ENCODE results near the gene CLDN1. TPM values are rescaled to one million over a fixed set of nuclear protein-coding genes. Genes with fewer than 3 reads are reported as not detected.

The CLDN1 gene
- total and polyA plus RNA-seq, 2 experiments from 2014 or later = 46.9 to 106 TPM

- H3K4me1 ChIP-seq (ENCODE audit: insufficient read depth) = peaks cover 29% of the 10 kb centered on the region
- TF ChIP-seq EZH2phosphoT487 (IDR thresholded peaks at IDR 0.05; ENCODE audit: low read depth, severe bottlenecking, unreplicated experiment) (no peak), EZH2 (IDR thresholded peaks at IDR 0.05; ENCODE audit: borderline replicate concordance) (no peak), CTCF (IDR thresholded peaks at IDR 0.05; ENCODE audit: poor library complexity) (no peak)
- H2AFZ ChIP-seq = no peak overlapping the region
- H3K27ac ChIP-seq = peak overlapping the region; percentile 96
- no peaks in the 10 kb centered on the region for H4K20me1 ChIP-seq (ENCODE audit: insufficient read depth, poor library complexity, severe bottlenecking)
- no peaks in the 10 kb centered on the region for H3K9me2 ChIP-seq (replicated peaks; ENCODE audit: insufficient read depth)
- 46% methylated on average over 1 of the region's 1 CpG for whole genome bisulfite sequencing (ENCODE audit: low lambda C conversion rate, missing lambda C conversion rate)
- peak; percentile 38 for DNase-seq (ENCODE audit: low spot score)
- no peaks in the 10 kb centered on the region for H3K27me3 ChIP-seq
- no peaks in the 10 kb centered on the region for H3K36me3 ChIP-seq (replicated peaks; ENCODE audit: insufficient read depth, low read depth)
- H3K79me2 ChIP-seq = peaks cover 6% of the 10 kb centered on the region
- peak overlapping the region; percentile 48 for H3K4me2 ChIP-seq
- H3K9me3 ChIP-seq (ENCODE audit: low read depth) = no peaks in the 10 kb centered on the region
- H3K4me3 ChIP-seq = no peak overlapping the region
These were observed 15.1 kb downstream of the CLDN1 start for GRCh38 chr3:190307164-190307545.

- Histone ChIP-seq H3K79me2 (peaks cover 6% of the 10 kb centered on the region), H2AFZ (no peak overlapping the region), H3K9me2 (replicated peaks; ENCODE audit: insufficient read depth) (no peaks in the 10 kb centered on the region), H3K27me3 (no peaks in the 10 kb centered on the region), H3K9me3 (ENCODE audit: low read depth) (no peaks in the 10 kb centered on the region), H3K36me3 (replicated peaks; ENCODE audit: insufficient read depth, low read depth) (no peaks in the 10 kb centered on the region), H3K4me2 (peak overlapping the region; percentile 48), H3K27ac (peak overlapping the region; percentile 96), H3K4me1 (ENCODE audit: insufficient read depth) (peaks cover 29% of the 10 kb centered on the region), H3K4me3 (no peak overlapping the region), H4K20me1 (ENCODE audit: insufficient read depth, poor library complexity, severe bottlenecking) (no peaks in the 10 kb centered on the region)
- TF ChIP-seq EZH2phosphoT487 (IDR thresholded peaks at IDR 0.05; ENCODE audit: low read depth, severe bottlenecking, unreplicated experiment) = no peak
- no peak for TF ChIP-seq CTCF (IDR thresholded peaks at IDR 0.05; ENCODE audit: poor library complexity)
- TF ChIP-seq EZH2 (IDR thresholded peaks at IDR 0.05; ENCODE audit: borderline replicate concordance) = no peak
- DNase-seq (ENCODE audit: low spot score) = peak; percentile 64
- WGBS (ENCODE audit: low lambda C conversion rate, missing lambda C conversion rate) = 60% methylated on average over 4 of the region's 4 CpGs
These were observed 15.6 kb downstream of the CLDN1 start for GRCh38 chr3:190306513-190307163.

- peaks cover 5% of the 10 kb centered on the region for H3K79me2 ChIP-seq
- H3K27me3 ChIP-seq = no peaks in the 10 kb centered on the region
- TF ChIP-seq EZH2 (IDR thresholded peaks at IDR 0.05; ENCODE audit: borderline replicate concordance) = no peak
- TF ChIP-seq EZH2phosphoT487 (IDR thresholded peaks at IDR 0.05; ENCODE audit: low read depth, severe bottlenecking, unreplicated experiment) = no peak
- TF ChIP-seq CTCF (IDR thresholded peaks at IDR 0.05; ENCODE audit: poor library complexity) = no peak
- H3K9me2 ChIP-seq (replicated peaks; ENCODE audit: insufficient read depth) = no peaks in the 10 kb centered on the region
- peak overlapping the region; percentile 48 for H3K4me2 ChIP-seq
- no peak overlapping the region for H3K4me3 ChIP-seq
- no peak for DNase-seq (ENCODE audit: low spot score)
- peaks cover 29% of the 10 kb centered on the region for H3K4me1 ChIP-seq (ENCODE audit: insufficient read depth)
- no peaks in the 10 kb centered on the region for H4K20me1 ChIP-seq (ENCODE audit: insufficient read depth, poor library complexity, severe bottlenecking)
- no peak overlapping the region for H2AFZ ChIP-seq
- H3K27ac ChIP-seq = peak overlapping the region; percentile 96
- no peaks in the 10 kb centered on the region for H3K36me3 ChIP-seq (replicated peaks; ENCODE audit: insufficient read depth, low read depth)
- 67% methylated on average over 3 of the region's 3 CpGs for WGBS (ENCODE audit: low lambda C conversion rate, missing lambda C conversion rate)
- no peaks in the 10 kb centered on the region for H3K9me3 ChIP-seq (ENCODE audit: low read depth)
These were observed 16.2 kb downstream of the CLDN1 start for GRCh38 chr3:190306026-190306425.

Measured in hepatocyte (in vitro differentiated cells).